Neural cell (in vitro differentiated cells): ENCODE results near the gene ZDHHC4.

Experiments used
- EP300 ChIP-seq: fragments of 450-650 bp; conservative IDR thresholded peaks from 2 replicates; pipeline ENCODE4 v1.6.1; 2014; ENCODE audit warnings: antibody characterized with exemption, mild to moderate bottlenecking, moderate library complexity; ENCODE audit not compliant: poor library complexity, severe bottlenecking
- EZH2 ChIP-seq: fragments of 200-600, 300-800 bp; shearing (Covaris generic), sonication (generic); IDR thresholded peaks from 2 replicates; pipeline ENCODE4 v1.6.1; 2014; ENCODE audit warnings: antibody characterized with exemption, low read length, borderline replicate concordance, mild to moderate bottlenecking; ENCODE audit not compliant: insufficient read depth, poor library complexity, severe bottlenecking
- POLR2AphosphoS5 ChIP-seq: IDR thresholded peaks from 2 replicates; pipeline ENCODE4 v1.6.1; 2012
- RAD21 ChIP-seq: fragments of 450-650 bp; conservative IDR thresholded peaks from 2 replicates; pipeline ENCODE4 v1.6.1; 2014; ENCODE audit warnings: antibody characterized with exemption, mild to moderate bottlenecking, moderate library complexity
- SMC3 ChIP-seq: fragments of 450-650 bp; conservative IDR thresholded peaks from 2 replicates; pipeline ENCODE4 v1.6.1; 2014; ENCODE audit warnings: antibody characterized with exemption, mild to moderate bottlenecking, moderate library complexity; ENCODE audit not compliant: poor library complexity
- TAF1 ChIP-seq: IDR thresholded peaks from 2 replicates; pipeline ENCODE4 v1.6.1; 2012; ENCODE audit warnings: low read depth
- TF ChIP-seq, protein P1 (sequence below): fragments of 450-650 bp; IDR thresholded peaks from 2 replicates; pipeline ENCODE4 v1.5.1; 2014; ENCODE audit warnings: antibody characterized with exemption, mild to moderate bottlenecking, moderate library complexity; ENCODE audit not compliant: poor library complexity, severe bottlenecking
- TF ChIP-seq, protein P2 (sequence below): IDR thresholded peaks from 2 replicates; pipeline ENCODE4 v1.6.1; 2012; ENCODE audit warnings: borderline replicate concordance

DNA sequence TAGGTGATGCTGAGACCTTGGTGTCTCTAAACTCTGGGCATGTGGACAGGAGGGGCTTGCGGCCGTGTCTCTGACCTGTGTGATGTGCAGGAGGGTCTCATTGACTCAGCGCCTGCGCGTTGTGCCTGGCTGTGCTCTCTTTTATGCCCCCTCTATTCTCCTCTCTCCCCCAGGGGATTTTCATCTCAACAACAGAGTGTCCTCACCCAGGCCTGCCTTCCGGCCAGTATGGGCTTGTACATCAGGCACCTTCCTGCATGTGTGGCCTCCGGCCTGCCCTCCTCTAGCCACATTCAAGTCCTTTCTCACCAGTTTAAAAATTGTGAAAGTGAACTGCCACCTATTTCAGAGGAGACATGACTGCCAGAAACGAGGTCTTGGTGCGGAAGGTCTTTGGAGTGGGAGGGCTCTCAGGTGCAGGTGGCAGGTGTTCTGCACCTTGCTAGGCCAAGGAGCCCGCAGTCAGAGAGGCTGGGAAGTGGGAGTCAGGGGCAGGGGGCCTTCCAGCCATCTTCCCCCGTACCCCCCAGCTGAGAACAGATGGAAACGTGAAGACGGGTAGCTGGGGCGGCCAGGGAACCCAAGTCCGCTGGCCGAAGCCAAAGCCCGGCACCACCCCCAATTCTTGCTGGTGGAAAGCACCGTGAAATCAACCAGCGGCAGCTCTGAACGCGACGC, 12.0 kb downstream of the ZDHHC4 start:
- TF ChIP-seq EZH2 (no peak), RAD21 (no peak), SMC3 (no peak), POLR2AphosphoS5 (no peak), EP300 (no peak), TAF1 (no peak)
- TF ChIP-seq, protein P1, sequence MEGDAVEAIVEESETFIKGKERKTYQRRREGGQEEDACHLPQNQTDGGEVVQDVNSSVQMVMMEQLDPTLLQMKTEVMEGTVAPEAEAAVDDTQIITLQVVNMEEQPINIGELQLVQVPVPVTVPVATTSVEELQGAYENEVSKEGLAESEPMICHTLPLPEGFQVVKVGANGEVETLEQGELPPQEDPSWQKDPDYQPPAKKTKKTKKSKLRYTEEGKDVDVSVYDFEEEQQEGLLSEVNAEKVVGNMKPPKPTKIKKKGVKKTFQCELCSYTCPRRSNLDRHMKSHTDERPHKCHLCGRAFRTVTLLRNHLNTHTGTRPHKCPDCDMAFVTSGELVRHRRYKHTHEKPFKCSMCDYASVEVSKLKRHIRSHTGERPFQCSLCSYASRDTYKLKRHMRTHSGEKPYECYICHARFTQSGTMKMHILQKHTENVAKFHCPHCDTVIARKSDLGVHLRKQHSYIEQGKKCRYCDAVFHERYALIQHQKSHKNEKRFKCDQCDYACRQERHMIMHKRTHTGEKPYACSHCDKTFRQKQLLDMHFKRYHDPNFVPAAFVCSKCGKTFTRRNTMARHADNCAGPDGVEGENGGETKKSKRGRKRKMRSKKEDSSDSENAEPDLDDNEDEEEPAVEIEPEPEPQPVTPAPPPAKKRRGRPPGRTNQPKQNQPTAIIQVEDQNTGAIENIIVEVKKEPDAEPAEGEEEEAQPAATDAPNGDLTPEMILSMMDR, result no peak
- TF ChIP-seq, protein P2, sequence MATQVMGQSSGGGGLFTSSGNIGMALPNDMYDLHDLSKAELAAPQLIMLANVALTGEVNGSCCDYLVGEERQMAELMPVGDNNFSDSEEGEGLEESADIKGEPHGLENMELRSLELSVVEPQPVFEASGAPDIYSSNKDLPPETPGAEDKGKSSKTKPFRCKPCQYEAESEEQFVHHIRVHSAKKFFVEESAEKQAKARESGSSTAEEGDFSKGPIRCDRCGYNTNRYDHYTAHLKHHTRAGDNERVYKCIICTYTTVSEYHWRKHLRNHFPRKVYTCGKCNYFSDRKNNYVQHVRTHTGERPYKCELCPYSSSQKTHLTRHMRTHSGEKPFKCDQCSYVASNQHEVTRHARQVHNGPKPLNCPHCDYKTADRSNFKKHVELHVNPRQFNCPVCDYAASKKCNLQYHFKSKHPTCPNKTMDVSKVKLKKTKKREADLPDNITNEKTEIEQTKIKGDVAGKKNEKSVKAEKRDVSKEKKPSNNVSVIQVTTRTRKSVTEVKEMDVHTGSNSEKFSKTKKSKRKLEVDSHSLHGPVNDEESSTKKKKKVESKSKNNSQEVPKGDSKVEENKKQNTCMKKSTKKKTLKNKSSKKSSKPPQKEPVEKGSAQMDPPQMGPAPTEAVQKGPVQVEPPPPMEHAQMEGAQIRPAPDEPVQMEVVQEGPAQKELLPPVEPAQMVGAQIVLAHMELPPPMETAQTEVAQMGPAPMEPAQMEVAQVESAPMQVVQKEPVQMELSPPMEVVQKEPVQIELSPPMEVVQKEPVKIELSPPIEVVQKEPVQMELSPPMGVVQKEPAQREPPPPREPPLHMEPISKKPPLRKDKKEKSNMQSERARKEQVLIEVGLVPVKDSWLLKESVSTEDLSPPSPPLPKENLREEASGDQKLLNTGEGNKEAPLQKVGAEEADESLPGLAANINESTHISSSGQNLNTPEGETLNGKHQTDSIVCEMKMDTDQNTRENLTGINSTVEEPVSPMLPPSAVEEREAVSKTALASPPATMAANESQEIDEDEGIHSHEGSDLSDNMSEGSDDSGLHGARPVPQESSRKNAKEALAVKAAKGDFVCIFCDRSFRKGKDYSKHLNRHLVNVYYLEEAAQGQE, result no peak
